HepG2 (cell line): ENCODE data around the gene HSD3B7. TPM values are rescaled to one million over a fixed set of nuclear protein-coding genes. Genes with fewer than 3 reads are reported as not detected.

Source experiments
- AGO2 ChIP-seq: fragments of 200-400 bp; formaldehyde crosslinking; optimal IDR thresholded peaks from 2 replicates; pipeline ENCODE3; 2017; ENCODE audit warnings: mild to moderate bottlenecking, low read depth, low read length, moderate library complexity
- ASH2L ChIP-seq: fragments of 300-600, 200-600 bp; sonication (generic); IDR thresholded peaks from 2 replicates; pipeline ENCODE4 v1.7.0; 2017; ENCODE audit warnings: low read depth, mild to moderate bottlenecking, moderate library complexity, mixed read lengths, low read length; ENCODE audit not compliant: insufficient read length
- DNMT1 ChIP-seq: sonication (generic); formaldehyde crosslinking; IDR thresholded peaks from 2 replicates; pipeline ENCODE4 v1.5.1; 2020; ENCODE audit warnings: mild to moderate bottlenecking, missing genetic modification reagents
- HNF4A ChIP-seq: sonication (generic); formaldehyde crosslinking; IDR thresholded peaks from 2 replicates; pipeline ENCODE4 v1.4.0; 2020; ENCODE audit warnings: missing genetic modification reagents
- KDM4B ChIP-seq: sonication (generic); formaldehyde crosslinking; IDR thresholded peaks from 2 replicates; pipeline ENCODE4 v1.4.0; 2020; ENCODE audit warnings: missing genetic modification reagents
- MAZ ChIP-seq, 2 experiments: sonication (generic) in 1 of 2; formaldehyde crosslinking in 1 of 2; IDR thresholded peaks; 2 replicates each; pipeline versions ENCODE4 v1.5.0 to v1.6.1; 2012 to 2020; ENCODE audit warnings: low read depth in 2 of 2, mild to moderate bottlenecking in 2 of 2, borderline replicate concordance in 1 of 2, improper control_type of control experiment in 1 of 2, low read length in 1 of 2, missing genetic modification reagents in 1 of 2, moderate library complexity in 1 of 2
- NFYB ChIP-seq: sonication (generic); formaldehyde crosslinking; IDR thresholded peaks from 2 replicates; pipeline ENCODE4 v1.4.0; 2020; ENCODE audit warnings: missing genetic modification reagents
- REL ChIP-seq: sonication (generic); formaldehyde crosslinking; conservative IDR thresholded peaks from 2 replicates; pipeline ENCODE4 v1.8.0; 2022; ENCODE audit warnings: mild to moderate bottlenecking, missing genetic modification reagents, moderate library complexity
- RFX3 ChIP-seq: IDR thresholded peaks from 2 replicates; pipeline ENCODE4 v1.6.1; 2016; ENCODE audit warnings: missing biosample characterization, missing genetic modification reagents
- ZNF44 ChIP-seq: sonication (generic); formaldehyde crosslinking; IDR thresholded peaks from 2 replicates; pipeline ENCODE4 v1.5.1; 2020; ENCODE audit warnings: mild to moderate bottlenecking, missing genetic modification reagents
- ZNF678 ChIP-seq: sonication (generic); formaldehyde crosslinking; IDR thresholded peaks from 2 replicates; pipeline ENCODE4 v1.4.0; 2020; ENCODE audit warnings: mild to moderate bottlenecking, missing genetic modification reagents
- polyA plus RNA-seq, 8 experiments: library from polyadenylated mRNA; depleted of rRNA in 3 of 8; stranded (reverse) in 7 of 8; unstranded in 1 of 8; fragments of >200 nt; fragmentation: Illumina TruSeq in 4 of 8; extraction: Trizol in 4 of 8; gene quantifications; 2 replicates each; pipeline versions ENCODE4 v1.2.1 to v1.2.3, GENCODE V29; 2011 to 2016; ENCODE audit warnings: low read depth in 4 of 8, missing spikeins in 1 of 8, mixed read lengths in 1 of 8; ENCODE audit not compliant: insufficient read depth in 1 of 8
- total RNA-seq, 5 experiments: library from RNA; depleted of rRNA; stranded (reverse); fragments of >200 nt; fragmentation: Illumina TruSeq; extraction: Trizol; gene quantifications; 2 replicates each; pipeline ENCODE4 v1.2.3, GENCODE V29; 2016; ENCODE audit warnings: low read depth in 1 of 5
- TF ChIP-seq, protein P1 (sequence below): sonication (generic); formaldehyde crosslinking; IDR thresholded peaks from 2 replicates; pipeline ENCODE4 v1.8.1; 2022; ENCODE audit warnings: mild to moderate bottlenecking, missing genetic modification reagents

Gene HSD3B7
- total and polyA plus RNA-seq, 2 of the 13 experiments (the other 11 are each of a cell fraction or from before 2014, with no cell fraction given), result 32.9 to 69.7 TPM

DNA sequence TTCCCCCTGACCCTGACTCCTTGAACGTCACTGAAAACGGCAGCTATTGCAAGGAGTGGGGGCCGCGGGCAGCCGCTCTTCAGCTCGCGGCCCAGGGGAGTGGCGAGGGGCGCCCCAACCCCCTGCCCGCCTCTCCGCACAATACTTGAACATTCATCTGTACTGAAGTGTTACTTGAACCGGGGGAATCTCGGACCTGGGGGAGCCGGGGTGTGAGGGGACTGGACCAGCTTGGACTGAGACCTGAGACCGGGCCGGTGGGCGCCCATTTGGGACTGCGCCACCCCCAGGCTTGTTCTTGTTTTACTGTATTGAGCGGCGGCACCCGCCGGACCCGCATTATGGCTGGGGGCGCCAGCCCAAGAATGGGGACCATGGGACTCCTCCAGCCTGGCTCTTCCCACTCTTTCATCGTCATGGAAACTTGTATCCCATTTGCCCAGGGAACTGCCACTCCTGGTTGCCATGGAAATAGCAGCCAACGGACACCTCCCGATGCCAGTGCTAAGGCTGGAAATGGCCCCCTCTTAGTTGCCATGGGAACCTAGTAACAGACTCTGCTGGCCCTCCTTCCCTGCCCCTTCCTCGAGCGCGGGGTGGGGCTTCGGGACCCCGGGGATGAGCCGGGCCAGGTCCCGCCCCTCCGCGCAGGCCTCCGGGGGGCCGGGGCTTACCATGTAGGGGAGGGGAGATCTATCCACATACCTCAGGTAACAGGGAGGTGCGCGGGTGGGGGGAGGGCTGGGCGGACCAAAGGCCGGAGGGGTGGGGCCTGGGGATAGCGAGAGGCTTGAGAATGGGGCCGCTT, 36.9 kb upstream of the HSD3B7 start (continued):
- TF ChIP-seq KDM4B (CRISPR knock-in tag) (no peak), ZNF44 (CRISPR knock-in tag) (0 out of 2 replicates have a peak, but pooled peaks have one; percentile 31), REL (CRISPR knock-in tag) (0 out of 2 replicates have a peak, but pooled peaks have one; percentile 21), HNF4A (CRISPR knock-in tag) (0 out of 2 replicates have a peak, but pooled peaks have one; percentile 3), DNMT1 (CRISPR knock-in tag) (no peak), ASH2L (peak; percentile 14), ZNF678 (CRISPR knock-in tag) (no peak), RFX3 (peak; percentile 95), NFYB (CRISPR knock-in tag) (peak; percentile 74), AGO2 (peak; percentile 73), MAZ (IDR thresholded peaks at IDR 0.05; ENCODE audit: borderline replicate concordance, low read depth, low read length) (no peak), MAZ (CRISPR knock-in tag; IDR thresholded peaks at IDR 0.05; ENCODE audit: low read depth) (peak; percentile 0; the same call in 1 of the 2 replicates)
- TF ChIP-seq, protein P1, sequence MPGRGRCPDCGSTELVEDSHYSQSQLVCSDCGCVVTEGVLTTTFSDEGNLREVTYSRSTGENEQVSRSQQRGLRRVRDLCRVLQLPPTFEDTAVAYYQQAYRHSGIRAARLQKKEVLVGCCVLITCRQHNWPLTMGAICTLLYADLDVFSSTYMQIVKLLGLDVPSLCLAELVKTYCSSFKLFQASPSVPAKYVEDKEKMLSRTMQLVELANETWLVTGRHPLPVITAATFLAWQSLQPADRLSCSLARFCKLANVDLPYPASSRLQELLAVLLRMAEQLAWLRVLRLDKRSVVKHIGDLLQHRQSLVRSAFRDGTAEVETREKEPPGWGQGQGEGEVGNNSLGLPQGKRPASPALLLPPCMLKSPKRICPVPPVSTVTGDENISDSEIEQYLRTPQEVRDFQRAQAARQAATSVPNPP, result no peak
